GOT3 (cell line): ENCODE measurements around the gene RIPK4.

Source experiments
- DNase-seq: peaks from one replicate; lab custom pipeline; 2025; ENCODE audit warnings: mixed read lengths; lab: John Stamatoyannopoulos, UW

The RIPK4 gene

DNA sequence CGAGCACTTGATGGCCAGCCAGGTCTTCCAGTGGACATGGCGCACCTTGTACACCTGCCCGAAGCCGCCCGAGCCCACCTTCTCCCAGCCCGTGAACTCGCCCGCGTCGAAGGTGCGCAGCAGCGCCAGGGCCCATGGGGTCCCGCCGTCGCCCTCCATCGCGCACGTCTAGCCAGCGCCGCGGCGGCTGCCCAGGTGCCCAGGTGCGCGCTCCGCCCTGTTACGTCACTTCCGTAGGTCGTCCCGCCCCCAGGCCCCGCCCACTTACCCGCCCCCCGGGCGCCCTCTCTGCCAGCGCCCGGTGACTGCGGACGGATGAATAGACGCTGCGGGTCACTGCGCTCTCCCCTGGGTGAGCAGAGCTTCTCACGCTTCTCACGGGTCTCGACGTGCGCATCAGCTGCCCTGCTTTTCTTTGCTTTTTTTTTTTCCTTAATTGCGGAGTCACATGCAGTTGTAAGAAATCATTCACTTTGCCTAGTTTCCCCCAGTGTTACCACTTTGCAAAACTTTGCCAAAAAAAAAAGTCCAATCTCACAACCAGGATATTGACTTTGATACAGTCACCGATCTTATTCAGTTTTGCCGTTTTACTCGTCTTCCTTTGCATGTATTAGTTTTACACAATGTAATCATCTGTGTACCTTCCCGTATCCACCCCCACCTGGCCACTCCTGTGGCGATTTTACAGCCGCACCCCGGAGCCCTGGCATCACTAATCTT is at the start of gene RIPK4:
RIPK4 (minus strand) TSS at position 170 of the 723 bp plus-strand sequence; CDS start at position 159, 11 bp downstream.
- DNase-seq: no peak

DNA sequence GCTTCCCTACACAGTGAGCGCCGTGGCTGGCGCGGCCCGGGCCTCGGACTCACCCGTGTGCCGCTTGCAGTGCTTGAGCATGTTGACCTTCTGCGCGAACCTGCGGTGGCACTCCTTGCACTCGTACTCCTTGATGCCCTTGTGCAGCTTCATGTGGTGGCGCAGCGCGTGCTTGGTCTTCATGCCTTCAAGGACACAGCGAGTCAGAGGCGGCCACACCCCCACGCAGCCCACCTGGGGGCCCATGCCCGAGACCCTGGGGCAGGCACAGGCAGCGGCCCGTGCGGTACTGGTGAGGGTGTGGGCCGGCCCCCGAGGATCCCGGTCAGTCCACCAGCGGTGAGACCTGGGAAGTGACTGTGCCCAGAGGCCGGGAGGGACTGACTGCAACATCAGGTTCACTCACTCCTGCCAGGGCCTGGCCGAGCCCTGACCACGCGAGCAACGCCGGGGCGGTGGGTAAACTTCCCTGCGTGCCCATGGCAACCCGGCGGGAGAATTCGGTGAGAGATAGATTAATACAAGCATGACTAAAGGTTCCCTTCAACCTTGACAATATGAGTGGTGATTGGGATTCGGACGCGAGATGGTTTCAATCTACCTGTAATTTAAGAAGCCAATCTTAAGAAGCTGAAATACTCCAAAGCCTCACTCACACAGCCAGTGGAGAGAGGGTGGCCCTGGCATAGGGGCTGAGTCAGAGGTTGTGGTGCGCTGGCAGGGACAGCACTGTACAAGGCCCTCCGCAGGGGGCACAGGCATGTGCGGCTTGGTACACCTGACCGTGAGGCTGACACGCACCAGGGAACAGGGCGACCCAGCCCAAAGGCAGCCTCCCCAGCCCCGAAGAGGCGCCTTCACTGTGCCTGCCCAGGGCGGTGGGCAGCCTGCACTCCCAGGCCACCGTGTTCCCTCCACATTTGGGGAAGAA is 49.1 kb upstream of the RIPK4 start:
- DNase-seq: no peak

DNA sequence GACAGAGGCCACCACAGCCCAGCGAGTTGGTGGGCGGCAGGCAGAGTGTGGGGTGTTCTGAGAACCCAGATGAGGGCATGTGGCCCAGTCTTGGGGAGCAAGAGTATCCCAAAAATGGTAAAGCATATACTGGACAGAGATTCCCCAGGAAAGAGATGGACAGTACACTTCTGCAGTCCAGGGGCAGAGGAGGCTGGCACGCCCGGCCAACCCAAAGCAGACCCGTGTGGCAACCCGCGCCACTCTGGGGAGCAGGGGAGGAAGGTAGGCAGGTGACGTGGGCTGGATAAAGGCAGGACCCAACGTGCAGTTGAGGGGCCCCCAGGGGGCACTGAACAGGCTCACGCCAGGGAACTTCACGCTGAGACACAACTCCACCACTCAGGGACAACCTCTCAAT is 46.4 kb upstream of the RIPK4 start:
- DNase-seq: no peak

DNA sequence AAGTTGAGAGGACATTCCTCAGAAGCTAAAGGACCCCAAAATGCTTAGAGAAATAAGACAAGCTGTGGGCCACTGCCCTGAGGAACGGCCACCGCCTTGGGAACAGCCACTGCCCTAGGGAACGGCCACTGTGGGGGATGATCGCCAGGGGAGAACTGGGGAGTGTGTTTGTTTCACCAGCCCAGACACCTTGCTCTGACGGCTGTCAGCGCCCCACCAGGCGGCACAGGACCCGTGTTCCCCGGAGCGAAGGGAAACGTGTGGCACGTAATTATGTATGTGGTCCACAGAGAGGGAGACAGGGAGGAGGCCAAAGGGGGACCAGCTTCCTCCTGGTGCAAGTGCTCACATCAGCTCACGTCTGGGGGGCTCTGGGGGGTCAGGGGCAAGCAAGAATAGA is 45.8 kb upstream of the RIPK4 start:
- DNase-seq: no peak

DNA sequence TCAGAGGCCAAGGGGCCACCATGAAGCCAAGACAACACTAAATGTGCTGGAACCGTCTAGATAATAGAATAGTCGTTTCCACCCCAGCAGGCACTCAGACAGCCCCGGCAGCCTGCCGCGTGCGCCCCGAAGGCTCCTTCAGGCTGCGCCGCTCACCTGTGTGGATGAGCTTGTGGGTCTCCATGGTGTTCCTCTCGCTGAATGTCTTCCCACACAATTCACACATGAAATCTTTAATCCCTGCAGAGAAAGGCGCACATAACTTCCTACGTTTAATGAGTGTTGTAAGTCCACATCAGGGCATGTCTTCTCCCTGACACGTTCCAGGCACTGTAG is 43.7 kb upstream of the RIPK4 start:
- DNase-seq: no peak

DNA sequence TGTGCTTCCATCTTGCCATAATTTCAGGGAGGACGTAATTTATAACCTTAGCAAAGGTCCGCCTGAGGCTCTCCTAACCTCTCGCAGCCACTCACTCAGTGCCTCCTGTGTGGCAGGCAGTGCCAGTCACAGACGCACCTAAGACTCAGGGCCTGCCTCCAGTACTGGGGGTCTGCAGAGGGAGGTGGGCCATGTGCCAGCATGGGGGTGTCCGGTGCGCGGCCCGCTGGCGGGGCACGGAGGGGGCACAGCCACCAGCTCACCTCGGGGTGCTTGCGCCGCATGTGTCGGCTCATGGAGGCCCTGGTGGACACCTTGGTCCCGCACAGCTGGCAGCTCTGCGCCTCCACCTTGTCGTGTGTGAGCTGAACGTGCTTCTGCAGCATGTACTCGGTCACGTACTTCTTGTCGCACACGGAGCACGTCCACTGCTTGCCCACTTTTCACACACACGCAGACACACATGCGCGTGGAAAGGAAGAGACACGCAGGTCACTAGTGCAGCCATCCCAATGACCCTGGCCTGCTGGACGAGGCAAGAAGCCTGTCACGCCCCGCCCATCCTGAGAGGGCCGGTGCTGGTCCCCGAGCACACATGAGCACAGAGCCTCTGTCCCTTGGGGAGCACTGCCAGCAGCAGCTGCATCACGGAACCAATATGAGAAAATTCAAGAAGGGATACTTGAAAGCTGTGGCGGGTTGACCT is 43.2 kb upstream of the RIPK4 start:
- DNase-seq: no peak

DNA sequence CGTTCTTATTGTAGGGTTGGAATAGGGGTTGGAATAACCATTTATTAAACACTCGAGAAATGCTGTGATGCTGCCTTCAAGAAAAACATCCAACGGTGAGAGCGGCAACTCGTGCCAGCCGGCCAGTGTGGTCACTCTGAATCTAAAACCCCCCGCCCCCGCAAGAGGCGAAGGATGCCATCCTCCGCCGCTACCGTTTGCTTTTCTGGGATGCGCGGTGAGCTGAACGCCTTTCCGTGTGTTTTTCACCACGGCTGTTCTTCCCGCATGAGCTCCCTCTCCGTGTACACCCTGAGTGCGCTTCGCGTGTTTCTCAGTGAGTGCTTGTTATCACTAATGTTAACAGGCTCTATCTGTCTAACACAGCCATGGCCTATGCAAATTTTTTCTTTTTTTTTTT is 42.0 kb upstream of the RIPK4 start:
- no peak for DNase-seq

DNA sequence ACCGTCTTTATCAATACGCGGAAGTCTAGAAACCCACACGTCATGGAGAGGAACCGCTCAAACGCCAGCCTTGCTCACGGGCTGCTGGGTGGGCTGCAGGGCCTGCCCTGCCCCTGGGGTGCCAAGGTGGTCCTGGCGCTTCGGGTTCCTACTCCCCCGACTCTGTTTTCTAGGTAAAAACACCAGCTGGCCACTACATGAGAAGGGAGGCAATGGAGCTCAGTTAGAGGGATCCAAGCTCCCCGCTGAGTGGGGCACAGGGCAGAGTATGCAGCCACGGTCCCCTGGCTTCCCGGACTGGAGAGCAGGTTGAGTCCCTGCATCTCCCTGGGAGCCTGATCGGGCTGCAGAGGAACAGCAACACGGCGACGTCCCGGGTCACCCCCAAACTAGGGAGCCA is 41.2 kb upstream of the RIPK4 start:
- DNase-seq: no peak

DNA sequence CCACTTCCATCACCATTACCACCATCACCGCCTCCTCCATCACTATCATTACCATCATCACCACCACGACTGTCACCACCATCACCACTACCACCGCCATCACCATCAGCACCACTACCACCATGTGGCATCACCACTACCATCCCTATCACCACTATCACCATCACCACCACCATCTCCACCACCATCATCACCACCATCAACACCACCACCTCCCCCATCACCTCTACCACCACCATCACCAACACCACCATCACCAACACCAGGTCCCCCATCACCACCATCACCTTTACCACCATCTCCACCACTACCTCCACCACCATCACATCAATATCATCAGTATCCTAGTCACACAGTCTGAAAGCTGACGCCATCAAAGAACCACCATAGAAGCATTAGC is 39.9 kb upstream of the RIPK4 start:
- DNase-seq: no peak

DNA sequence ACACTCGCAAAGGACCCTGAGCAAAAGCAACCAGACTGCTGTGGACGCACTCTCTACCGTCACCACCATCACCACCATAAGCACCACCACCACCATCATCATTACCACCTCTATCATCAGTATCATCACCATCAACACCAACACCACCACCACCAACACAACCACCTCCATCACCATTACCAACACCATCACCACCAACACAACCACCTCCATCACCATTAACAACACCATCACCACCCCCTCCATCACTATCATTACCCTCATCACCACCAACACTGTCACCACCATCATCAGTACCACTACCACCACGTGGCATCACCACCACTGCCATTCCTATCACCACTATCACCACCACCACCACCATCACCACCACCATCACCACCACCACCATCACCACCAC is 38.8 kb upstream of the RIPK4 start:
- DNase-seq: no peak

DNA sequence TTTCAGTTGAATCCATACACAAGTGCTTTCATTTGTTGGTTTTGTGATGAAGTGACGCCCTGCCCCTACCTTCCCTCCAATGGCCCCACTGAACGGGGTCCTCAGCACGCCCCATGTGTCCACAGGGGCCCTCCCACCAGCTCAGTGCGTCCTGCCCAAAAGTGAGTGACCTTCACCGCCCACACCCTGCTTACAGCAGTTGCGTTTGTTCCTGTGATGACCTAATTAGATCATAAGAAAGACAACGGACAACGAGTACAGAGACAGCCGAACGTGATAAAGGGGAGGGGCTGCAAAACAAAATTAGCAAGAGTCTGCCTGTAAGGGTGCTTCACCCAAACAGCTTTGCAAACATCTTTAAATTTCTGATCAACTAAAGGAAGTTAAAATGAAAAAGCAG is 38.2 kb upstream of the RIPK4 start:
- no peak for DNase-seq

DNA sequence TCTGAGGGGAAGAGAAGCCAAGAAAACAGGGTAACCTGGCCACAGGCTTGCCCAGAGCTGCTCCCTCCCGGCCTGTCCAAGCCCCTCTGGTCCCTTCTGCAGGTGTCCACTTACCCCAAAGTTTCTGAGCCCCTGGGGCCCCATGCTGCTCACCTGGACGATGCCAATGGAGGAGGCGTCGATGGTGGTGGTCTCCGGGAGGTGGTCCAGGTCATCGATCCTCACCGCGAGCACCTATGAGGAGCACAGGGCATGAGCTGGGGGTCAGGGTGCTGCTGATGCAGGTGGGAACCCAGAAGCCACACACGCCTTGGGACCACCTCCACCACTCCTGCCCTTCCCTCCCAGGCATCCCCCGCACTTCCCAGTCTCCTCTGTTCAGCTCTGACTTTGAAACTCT is 37.5 kb upstream of the RIPK4 start:
- no peak for DNase-seq

DNA sequence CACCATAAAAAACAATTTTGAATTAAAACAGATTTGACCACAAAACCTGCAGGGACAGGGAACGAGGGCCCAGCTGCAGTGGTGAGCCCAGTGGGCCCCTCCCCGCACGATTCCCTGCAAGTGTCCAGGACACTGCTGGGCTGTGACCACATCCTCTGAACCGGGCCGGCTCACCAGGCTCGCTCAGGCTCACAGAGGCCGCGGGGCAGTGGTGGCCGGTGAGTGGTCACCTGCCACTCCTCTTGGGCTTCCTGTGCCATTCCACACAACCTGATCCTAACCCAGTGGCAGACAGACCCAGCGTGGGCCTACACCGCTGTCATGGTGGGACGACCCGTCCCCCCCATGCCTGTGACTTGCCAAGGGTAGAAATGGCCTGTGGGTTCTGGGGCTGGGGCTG is 36.5 kb upstream of the RIPK4 start:
- no peak for DNase-seq

DNA sequence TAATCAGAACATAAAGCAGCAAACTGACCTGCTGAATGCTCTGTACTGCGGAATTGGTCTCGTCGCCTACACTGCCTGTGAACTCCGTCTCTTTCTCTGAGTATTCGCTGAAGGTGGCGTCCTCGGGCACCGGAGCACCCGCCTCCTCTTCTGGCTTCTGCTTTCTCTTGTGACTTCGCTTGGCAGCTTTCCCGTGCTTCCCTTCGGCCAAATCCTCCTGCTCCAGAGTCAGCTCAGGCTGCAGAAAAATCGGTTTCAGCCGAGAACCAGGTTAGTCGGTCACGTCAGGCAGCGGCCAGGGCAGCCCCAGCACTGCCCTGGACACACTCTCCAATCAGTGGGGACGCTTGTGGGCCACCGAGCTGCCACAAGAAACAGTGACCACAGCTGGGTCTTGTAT is 35.8 kb upstream of the RIPK4 start:
- DNase-seq: no peak

DNA sequence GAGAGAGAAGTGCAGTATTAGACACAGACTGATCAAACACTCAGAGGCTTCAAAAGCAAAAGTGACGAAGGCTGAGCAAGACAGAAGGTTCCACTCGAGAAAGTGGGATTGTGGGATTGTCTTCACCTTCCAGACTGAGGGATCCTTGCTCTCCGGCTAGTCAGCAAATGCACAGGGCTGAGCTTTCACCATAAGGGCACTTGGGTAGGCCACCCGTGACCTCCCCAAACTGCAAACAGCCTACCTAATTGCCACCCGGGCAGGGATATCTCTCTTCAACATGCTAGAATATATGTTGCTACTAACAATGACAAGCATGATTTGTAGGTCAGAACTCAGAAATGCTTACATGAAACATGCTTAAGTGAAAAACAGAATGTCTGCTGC is 35.3 kb upstream of the RIPK4 start:
- DNase-seq: no peak

DNA sequence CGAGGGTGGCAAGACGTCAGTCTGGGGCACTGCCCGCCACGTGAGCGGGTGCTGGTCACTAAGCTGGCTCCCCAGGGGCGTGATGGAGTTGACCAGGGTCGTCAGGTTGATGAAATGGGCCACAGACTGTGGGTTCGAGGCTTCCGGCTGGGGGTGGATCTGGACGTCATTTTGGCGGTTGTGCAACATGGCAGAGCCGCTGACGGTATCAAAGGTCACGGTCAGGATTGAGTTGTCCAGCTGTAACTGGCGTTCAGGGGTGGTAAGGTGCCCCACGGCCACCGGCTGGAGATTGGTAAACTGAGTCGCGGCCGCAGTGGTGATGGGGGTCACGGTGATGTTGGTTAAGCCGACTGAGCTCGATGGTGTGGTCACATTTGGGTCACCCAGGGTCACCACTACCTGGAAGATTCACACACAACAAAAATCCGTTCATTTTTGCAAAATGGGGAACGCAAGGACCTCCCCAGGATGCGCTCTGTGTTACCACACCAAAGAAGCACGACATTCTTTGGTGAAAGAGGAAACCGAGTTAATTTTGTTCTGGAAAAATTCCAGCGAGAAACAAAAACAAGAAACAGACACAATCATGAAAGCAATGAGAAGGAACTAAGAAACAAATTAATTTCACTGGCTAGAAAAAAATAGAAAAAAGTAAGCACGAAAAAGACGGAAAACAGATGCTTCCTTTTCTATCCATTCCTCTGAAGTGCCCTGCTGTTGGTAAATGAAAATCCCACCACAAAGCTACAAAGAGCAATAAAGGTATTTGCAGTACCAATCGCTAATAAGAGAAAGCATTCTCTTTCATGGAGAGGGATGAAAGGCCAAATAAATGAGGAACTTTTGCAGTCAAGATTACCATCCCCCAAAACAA is 34.7 kb upstream of the RIPK4 start:
- DNase-seq: no peak

DNA sequence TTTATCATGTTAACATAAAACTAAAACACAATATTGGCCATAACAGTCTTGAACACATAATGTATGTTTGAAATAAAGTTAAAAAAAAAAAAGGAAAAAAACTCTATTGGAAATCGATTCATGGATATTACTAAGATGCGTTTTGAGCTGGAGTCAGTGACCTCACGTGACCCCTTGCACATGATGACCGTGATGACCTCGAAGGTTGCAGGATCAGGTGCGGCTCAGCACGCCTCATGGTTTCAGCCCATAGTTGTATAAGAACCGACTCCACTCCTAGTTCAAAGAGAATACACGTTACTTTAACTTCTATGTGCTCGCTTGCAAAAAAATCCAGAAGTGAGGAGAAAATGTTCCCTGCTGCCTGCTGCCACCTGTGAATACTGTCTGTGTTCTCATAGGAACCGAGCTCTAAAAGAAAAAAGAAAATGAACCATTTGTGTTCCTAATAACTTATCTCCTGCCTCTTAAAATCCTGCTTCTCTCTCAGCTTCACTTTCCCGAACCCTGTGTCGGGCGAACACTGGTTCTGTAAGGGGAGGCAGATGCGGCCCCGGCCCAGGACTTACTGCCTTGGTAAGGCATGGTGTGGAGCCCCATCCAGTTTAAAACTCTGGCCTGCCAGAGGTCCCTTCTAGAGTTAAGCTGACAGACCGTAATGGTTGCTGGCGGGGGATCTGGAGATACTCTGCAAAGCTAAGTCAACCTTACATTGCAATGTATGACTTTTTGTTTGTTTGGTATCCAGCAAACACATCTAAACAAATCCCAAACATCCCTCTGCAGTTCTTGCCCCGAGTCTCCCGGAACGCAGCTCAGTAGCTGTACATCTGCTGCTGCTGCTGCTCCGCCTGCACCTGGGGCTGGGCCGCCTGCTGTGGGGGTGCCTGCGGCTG is 33.8 kb upstream of the RIPK4 start:
- no peak for DNase-seq

DNA sequence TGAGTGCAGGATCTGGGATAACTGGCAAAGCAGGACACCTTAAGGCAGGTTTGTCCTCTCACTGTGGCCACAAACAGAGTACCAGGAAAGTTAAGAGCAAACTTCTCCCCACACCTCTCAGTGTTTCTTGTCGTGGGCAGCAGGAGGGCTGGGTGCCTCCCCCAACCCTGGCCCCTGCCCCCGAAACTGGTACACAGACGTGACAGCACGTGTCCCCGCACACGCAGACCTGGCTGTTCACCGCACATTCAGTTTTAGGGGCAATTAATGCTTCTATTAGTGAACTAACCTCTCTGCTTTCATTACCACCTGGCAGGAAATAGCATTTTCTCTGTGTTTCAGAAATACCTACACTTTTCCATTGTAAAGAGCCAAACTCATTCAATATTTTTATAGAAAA is 32.9 kb upstream of the RIPK4 start:
- DNase-seq: no peak

DNA sequence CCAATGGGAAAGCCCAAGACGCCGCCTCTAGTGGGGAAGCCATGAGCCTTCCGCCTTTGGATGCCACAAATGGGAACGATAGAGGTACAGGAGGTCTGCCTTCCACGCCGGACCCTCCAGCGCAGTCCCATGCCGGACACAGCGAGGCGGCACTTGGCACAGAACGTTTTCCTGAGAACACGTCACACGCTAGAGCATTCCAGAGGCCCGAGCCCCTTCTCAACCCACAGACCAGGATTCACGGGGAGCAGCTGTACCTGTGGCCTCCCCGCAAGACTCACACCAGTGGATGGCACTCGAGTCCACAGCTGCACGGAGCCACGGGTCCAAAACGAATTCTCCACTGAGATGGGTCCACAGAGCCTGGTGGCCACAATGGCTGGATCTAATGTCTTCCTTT is 31.5 kb upstream of the RIPK4 start:
- DNase-seq: no peak

DNA sequence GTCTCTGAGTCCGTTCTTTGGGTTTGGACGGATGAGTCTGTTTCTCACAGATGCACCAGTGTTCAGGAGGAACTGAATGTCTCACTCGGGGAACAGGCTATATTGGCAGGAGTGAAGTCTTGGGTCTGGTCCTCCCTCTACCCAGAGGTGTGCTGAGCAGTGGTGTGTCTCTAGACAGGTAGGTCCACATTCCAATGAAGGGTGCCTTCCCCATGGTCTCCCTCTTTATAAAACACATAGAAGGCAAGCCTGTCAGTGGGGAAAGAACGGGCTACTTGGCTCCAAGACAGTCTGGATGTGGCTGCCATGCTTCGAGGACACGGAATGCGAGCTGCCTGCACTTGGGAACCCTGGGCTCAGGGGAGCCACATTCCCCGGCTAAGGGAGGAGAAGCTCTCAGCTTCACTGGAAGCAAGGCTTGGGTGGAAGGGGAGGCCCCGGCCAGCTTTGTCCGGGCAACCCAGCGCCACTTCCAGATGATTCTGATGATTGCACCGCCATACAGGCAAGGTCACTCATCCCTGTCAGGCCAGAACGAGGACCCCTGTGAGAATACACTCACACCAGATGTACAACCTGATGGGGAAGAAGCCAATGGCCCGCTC is 29.7 kb upstream of the RIPK4 start:
- no peak for DNase-seq
